Left cardiac atrium (tissue), 4 donors: ENCODE measurements around the gene MAP2K6. TPM values are rescaled to one million over a fixed set of nuclear protein-coding genes. Genes with fewer than 3 reads are reported as not detected.

Experiments
- ATAC-seq, 2 donors: fragments of 200-7000 bp; cut with Tn5 transposase; one replicate each; pipeline ENCODE4 v1.9.1; 2020; ENCODE audit warnings: mild to moderate bottlenecking in 2 of 2, moderate library complexity in 2 of 2
- DNase-seq: peaks from one replicate; pipeline ENCODE4 v3.0.0-alpha.2; 2020
- intact Hi-C, 2 donors: fragments of 100-400 bp; cut with DNase I; formaldehyde crosslinking; loops; one replicate each; pipeline versions ENCODE4 v1.14.1 to v1.15.1; 2022 to 2023
- total RNA-seq, 2 donors: library from RNA; stranded (reverse); fragmentation: NEBNext Ultra II Directional; extraction: Animal tissue kit (Norgen Biotek cat#: 25700); gene quantifications; one replicate each; pipeline ENCODE4 v1.2.1, GENCODE V29; 2021
- donor health status: DM: no; HTN: yes; CAD: no.
- donor health status: DM: no; HTN: yes; CAD: no; lungs with severe emphysema.
- donor health status: DM: yes; HTN: yes; CAD: no.
- donor health status: Dilated cardiomyopathy.

Gene MAP2K6
- total RNA-seq, 2 donors from 2014 or later, result 3.2 to 7.4 TPM

DNA sequence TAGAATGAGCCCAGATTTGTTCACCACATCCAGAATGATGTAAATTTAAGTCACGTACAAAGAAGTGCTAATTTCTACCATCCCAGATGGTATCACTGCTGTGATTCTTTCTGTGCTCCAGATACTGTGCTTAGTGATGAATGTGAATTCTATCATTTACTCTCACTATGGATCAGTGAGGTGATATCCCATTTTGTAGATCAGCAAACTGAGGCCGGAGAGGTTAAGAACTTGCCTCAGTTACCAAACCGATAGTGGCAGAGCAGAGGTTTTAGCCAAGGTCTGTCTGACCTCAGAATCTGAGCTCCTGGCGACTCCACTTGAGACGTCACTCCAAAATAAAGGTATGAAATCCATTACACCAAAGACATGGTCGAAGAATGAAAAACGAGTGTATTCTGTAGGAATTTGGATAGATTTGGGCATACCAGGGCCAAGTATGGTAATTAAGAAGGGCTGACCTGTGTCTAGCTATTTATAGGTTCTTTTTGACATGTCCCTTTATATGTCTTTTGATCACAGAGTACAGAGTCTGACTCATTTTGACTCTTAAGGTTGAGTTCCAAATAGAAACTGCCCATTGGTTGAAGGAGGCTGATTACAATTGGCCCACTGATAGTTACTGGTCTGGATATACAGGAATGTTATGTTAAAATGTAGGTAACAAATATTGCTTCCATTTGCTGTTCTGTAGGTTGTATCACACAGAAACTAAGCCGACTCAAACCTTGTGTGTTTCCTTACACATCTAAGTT is 10.0 kb downstream of the MAP2K6 start:
- no peak for ATAC-seq
- DNase-seq, result no peak
- intact Hi-C loops, result no loop called here

DNA sequence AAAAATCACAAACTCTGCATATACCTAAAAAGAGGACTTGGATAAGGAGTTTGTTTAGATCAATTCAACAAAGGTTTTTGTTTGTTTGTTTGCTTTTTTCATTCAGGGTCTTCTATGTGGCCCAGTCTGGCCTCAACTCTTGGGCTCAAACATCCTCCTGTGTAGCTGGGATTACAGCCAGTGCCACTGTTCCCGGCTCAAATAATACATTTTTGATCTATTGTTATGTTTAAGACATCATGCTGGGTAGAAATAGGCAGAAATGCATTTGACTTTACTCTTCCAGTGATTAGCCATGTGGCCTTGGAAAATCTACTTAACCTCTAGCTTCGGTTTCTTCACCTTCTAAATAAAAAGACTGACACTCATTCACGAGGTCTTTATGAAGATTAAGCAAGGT is 11.5 kb downstream of the MAP2K6 start:
- ATAC-seq, result no peak
- DNase-seq, result no peak
- intact Hi-C loops, result no loop called here

DNA sequence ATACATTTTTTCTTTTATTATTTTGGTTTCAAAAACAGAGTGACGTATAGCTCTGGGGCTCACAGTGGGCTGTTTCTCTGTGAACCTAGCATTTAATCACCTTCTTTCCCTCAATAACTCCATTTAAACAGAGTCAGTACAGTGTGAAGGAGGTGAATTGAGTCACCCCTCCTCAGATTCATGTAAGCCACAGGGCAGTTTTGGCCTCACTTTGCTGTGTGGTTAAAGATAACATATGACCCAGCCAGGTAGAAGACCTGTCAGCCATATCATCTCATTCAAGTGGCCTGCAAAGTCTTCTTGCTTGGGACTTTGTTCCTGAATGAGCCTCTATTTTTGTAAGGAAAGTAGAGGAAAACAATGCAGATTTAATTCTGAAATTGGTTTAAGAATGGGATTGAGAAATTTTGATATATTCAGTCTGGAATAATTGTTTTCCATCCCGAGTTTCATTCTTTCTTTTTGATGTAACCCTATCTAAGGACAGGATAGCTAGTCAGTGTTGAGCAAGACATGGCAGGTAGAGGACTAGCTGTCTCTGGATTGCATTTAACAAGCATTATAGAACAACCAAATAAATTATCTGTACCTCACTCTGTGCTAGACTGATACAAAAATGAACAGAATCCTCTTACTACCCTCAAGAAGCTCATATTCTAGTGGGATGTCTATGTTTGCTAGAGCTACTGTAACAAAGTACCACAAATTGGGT is 13.1 kb downstream of the MAP2K6 start:
- ATAC-seq (no peak), DNase-seq (no peak)
- intact Hi-C loops, result no loop called here

DNA sequence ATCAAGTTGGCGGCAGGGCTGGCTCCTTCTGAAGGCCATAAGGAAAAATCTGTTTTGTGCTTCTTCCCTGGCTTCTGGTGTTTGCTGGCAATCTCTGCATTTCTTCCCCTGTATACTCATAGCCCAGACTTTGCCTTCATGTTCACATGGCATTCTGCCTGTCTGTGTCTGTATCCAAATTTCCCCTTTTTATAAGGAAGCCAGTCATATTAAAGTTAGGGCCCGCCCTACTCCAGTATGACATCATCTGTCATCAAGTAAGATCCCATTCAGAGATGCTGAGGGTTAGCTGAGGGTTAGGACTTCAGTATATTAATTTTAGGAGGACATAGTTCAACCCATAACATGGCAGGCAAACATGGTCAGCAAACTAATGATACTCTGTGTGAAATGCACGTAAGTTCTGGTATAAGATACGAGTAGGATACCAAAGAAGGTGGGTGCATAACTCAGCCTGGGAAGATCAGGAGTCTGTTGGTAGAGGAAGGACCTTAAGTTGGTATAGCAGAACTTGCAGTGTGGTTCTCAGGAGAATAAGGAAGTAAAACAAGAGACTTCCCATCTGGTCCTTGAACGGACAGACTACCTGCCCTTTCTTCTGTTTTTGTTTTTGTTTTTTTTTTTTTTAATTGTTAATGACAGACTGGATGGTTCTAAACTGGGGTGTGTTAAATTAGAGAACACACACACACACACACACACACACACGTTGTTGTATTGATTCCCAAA is 13.9 kb downstream of the MAP2K6 start:
- peak; percentile 23 to 78 for ATAC-seq
- intact Hi-C loops, result no loop called here
- DNase-seq, result no peak

DNA sequence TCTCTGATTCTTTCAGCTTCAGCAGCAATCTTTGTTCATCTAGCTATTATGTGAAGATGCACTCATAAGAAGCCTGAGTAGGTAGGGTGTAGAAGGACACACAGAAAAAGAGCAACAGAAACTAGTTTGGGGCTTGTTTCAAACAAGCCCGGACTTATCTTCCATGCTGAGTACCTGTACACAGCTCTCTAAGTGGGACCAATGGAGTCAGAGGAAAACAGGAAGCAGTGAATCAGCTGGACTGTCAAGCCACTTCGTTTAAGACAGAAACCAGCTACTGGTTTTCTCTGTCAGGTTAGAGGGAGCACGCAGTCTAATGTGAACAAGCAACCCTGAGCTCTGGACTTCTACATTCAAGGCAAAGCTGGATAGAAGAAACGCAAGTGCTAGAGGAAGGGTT is 16.0 kb downstream of the MAP2K6 start:
- DNase-seq (no peak), ATAC-seq (no peak)
- intact Hi-C loops, result no loop called here

DNA sequence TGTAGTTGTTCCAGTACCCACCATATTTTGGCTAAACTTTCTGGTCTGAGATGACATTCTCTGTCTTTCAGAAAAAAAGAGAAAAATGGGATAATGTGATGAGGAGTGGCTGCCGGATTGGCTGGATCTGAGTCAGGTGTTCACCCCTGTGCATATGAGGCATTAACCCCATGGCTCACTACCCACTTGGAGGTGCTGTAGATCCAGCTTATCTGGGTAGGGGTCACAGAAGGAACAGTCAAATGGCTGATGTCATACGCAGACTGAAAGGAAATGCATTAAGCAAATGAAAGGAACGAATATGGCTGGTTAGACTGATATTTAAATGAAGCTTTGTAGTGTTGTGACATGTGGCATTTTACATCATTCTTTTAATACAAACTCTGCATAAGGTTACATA is 17.3 kb downstream of the MAP2K6 start:
- intact Hi-C loops, result no loop called here
- no peak for DNase-seq
- ATAC-seq, result no peak

DNA sequence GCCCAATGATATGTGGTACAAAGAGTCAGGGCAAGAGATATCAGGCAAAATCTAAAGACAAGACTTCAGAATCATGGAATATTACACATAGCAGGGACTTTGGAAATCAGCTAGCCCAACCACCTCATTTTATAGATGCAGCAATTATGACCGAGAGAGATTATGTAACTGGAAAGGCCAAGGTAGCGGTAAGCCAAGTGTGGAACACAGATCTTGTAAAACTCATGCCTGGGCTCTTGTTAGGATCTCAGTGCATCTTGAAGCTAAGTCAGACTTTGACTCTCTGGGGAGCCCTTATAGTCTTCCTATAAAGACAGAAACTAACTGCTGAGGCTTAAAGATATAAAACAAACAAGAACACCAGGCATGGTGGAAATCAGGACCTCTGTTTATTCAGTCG is 18.6 kb downstream of the MAP2K6 start:
- no peak for DNase-seq
- ATAC-seq, result no peak
- intact Hi-C loops, result no loop called here

DNA sequence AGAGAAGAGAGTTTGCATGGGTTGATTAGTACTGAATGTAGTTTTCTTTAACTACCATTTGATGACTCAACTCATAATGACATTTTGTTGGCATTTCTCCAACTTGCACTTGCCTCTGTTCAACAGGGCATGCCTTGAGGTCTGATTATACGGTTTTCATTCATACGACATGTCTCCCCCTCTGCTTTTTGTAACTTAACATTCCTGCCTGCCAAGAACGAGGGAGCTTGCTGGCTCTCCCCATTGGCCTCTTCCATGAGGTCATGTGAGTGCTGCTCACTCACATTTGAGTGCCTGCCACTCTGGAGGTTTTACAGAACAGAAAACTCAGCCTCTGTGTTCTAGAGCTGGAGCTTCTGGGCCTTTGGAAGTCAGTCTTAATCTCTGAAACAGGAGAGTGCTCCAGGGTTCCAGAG is 19.7 kb downstream of the MAP2K6 start:
- intact Hi-C loops, result no loop called here

DNA sequence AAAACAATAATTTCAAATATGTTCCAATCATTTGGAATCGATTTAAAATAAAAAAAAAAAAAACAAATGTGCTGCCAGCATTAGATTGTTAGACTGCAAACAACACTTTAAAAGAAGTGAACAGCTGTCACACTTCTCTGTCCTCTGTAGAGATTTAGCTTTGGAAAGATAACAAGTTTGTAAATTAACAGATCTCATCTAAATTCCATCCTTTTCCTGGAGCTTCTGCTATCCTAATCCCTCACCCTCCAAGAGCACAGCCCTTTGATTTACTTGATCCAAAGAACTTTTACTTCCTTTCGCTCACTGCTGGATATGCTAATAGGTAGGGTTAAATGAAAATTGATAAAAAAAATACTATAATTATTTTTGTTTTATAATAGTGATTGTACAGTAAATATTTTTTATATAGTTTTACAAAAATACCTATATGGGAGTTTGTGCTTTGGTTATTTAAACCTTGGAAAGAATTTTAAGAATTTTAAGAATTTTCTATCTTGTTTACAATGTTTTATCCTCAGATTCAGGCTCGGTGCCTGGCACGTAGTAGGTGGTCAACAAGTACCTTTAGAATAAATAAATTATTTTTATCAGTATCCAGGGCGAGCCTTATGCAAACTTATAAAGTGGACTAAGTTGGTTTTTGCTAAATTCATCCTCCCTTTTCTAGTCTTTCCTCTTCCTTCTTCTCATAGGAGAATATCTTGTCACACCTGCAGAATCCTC is 21.6 kb downstream of the MAP2K6 start:
- intact Hi-C loops, result no loop called here
- ATAC-seq (no peak), DNase-seq (no peak)

More for the DNA sequence above, 19.7 kb downstream of the MAP2K6 start:
- DNase-seq (no peak), ATAC-seq (peak; percentile 61 to 70)

DNA sequence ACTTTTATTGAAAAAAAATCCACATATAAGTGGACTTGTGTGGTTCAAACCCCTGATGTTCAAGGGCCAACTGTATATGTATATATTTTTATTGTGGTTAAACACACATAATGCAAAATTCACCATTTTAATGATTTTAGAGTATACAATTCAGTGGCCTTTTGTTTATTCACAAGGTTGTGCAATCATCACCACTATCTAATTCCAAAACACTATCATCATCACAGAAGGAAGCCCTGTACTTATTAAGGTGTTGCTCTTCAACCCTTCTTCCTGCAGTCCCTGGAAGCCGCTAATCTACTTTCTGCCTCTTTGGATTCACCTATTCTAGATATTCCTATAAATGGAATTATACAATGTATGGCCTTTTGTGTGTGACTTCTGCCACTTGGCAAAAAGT is 23.0 kb downstream of the MAP2K6 start:
- intact Hi-C loops, result no loop called here
- DNase-seq (no peak), ATAC-seq (no peak)

DNA sequence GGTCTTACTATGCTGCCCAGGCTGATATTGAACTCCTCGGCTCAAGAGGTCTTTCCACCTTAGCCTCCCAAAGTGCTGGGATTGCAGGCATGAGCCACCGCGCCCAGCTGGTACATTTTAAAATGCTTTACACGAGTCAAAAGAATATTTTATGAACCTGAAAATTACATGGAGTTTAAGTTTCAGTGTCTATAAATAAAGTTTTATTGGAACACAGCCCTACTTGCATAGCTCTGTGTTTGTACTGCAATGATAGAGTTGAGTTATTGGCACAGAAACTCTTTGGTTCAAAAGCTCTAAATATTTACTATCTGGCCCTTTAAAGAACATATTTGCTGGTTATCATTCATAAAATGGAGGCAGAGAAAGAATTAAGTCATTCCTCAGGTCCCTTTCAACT is 24.3 kb downstream of the MAP2K6 start:
- no peak for DNase-seq
- intact Hi-C loops, result no loop called here
- no peak for ATAC-seq

DNA sequence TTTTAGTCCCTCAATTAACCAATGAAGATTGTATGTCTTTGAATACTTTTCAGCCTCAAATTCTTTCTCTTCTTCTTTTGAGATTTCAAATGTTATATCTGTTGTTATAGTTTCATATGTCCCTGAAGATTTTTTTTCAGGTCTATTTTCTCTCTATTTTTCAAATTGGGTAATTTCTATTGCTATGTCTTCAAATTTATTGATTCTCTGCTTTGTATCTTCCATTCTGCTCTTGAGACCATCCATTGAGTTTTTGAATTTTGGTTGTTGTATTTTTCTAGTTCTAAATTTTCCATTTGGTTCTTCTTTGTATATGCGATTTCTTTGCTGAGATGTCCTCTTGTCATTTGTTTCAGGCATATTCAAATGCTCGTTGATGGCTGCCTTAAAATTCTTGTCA is 26.7 kb downstream of the MAP2K6 start:
- no peak for ATAC-seq
- intact Hi-C loops, result no loop called here
- DNase-seq, result no peak

DNA sequence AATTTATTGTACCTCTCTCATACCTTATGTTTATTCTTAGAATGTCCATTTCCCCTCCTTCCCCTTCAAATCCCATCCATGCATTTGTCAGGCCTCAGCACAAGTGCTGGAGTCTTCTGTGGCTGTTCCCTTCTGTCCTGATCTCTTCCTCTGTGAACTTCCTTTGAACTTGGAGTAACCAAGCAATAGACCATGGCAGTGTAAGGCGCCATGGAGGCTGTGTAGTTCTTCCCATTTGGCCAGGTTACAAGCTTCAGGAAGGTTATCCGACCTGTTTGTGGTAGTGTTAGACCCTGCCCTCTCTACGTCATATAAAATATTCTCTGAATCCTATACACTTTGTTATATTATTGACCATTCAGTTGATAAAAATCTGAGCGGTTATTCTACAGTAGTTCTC is 28.6 kb downstream of the MAP2K6 start:
- ATAC-seq (no peak), DNase-seq (no peak)
- intact Hi-C loops, result no loop called here

DNA sequence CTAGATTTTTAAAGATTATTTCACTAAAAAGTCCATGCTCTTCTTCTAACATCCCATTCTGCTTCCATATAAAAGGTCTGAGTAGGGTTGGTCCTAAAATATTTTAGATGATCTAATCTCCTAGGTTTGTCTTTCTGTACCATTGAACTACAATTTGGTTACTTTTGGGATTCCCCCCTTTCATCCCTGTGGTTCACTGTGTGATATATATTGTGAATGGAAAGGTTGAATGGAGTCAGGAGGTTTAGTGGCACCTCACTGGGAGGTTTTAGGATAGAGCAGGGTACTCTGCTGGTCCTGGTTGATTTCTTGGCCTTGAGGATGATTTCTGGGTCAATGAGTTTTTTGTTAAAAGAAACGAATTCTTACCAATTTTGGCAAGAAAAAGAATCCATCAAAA is 29.5 kb downstream of the MAP2K6 start:
- no peak for ATAC-seq
- intact Hi-C loops, result no loop called here
- DNase-seq, result no peak

DNA sequence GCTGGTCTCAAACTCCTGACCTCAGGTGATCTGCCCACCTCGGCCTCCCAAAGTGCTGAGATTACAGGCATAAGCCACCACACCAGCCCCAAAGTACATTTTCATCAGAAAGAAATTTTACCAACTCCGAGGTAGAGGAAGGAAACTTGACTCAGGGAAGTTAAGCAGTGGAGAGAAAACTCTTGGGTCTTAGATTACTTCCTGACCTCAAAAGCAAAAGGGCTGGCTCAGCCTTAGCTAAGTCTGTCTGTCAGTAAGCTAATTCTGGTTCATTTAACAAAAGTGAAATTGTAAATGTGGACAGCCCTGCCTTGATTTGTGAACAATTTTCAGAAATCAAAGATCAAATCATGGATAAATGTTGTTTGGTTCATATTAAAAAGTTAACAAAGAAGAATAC is 30.6 kb downstream of the MAP2K6 start:
- intact Hi-C loops, result no loop called here
- DNase-seq (no peak), ATAC-seq (no peak)

DNA sequence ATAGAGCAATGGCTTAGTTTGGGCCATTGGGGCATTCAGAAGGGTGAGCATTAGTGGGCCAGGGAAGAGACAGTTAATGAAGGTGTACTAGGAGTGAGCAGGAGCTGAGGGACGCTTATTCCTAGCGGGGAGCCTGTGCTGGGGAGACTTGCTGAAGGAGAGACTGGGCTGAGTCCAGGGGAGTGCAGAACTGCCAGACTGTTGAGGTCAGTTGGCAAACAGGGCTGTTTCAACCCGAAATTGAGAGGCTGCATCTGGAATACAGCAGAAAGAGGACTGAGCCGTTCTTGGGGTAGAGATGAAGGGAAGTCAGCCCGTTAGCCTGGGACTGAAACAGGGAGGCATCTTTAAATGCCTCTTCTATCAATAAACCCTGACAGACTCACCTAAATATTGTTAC is 33.2 kb downstream of the MAP2K6 start:
- DNase-seq (peak; percentile 40), ATAC-seq (peak; percentile 77 to 89)
- intact Hi-C loops, result no loop called here

DNA sequence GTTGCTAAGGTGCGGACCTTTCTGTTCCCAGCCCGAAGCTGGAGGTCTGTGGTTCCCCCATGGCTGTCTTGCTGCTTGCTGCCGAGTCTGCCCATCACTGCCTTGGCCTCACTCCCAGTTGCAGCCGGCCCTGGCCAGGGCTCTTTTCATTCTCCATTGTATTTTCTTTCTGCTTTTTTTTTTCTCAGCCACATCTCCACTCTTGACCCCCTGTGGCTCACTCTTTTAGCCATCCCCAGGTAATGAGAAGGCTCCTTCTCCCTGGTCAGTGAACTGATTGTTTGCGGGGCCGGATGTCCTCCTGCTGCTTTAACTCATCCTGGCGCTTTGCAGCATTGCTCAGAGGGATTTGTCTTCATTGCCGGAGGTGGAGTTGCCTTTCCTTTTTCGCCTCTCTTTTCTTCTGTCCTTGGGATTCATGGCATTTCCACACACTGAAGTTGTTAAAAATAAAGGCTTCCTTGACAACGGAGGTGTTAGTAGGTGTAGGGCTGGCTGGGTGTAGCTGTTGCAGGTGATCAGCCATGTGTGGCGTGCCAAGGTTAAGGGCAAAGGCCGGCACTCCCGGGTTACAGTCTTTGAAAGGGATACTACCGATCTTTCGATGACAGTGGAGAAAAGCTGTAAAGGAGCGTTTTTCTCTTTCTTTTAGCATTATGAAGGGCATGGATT is 34.1 kb downstream of the MAP2K6 start:
- DNase-seq, result no peak
- intact Hi-C loops, result no loop called here
- peak; percentile 65 to 74 for ATAC-seq

DNA sequence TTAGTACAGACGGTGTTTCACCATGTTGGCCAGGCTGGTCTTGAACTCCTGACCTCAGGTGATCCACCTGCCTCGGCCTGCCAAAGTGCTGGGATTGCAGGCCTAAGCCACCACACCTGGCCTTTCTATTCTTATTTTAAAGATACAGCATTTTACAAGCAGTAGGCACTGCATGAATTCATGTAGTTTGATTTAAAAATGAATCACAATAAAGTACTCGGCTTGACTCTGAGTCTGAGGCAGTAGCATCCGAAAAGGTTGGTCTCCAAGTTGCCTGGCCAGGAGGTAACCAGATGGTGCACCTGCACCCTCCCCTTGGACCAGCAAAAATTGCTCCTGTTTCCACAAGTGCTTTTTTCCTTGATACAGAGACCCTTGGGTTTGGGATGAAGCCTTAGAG is 35.6 kb downstream of the MAP2K6 start:
- intact Hi-C loops, result no loop called here
- no peak for ATAC-seq

DNA sequence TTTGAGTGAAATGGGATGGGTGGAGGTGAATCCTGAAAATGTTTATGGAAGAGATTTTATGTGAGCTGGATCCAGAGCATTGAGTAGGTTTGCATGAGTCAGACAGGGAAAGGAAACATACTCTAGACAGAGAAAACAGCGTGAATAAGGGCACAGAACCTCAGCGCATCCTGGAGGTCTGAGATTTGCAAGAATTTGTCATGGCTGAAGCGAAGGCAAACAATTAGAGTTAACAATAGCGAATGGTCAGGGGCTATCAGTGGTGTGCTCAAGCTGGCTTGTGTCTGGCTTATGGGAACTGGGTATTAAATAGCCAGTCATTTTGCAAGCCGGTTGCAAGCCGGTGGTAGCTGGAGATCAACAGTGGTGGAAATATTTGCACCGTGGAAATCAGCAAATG is 36.4 kb downstream of the MAP2K6 start:
- intact Hi-C loops, result no loop called here
- ATAC-seq (no peak), DNase-seq (no peak)

More for the DNA sequence above, 35.6 kb downstream of the MAP2K6 start:
- DNase-seq, result no peak
